Measurements from ENCODE around the gene IZUMO4. TPM values are rescaled to one million over a fixed set of nuclear protein-coding genes. Genes with fewer than 3 reads are reported as not detected.

IZUMO4 gene
- total and polyA plus RNA-seq, 7 experiments from 2014 or later, result 0.73 to 26.8 (median 15.4) TPM

DNA sequence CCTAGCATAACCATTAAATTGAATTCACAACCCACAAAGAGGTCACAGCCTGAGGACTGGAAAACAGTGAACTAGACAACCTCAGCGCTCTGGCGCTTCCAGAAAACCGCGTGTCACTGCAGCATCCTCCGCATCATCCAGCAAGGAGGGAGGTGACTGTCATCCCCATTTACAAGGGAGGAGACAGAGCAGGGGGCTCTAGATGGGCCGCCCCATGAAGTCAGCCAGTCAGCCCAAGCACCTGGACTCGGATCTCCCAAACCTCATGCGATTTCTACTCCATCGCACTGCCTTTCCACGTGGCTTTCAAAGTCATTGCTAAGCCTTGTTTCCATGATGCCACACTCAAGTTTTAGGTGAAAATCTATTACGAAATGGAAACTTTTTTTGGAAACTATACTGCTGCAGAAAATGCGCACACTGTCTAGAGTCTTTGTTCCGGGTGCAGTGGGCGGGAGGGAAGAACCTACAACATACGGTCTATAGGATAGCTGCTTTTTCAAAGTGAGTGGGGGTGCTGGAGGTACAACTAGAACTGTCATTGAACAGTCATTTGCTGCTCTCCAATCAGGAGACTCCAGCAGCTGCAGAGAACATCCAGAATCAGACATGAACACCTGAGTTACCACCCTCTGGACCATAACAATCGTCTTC is 51.9 kb downstream of the IZUMO4 start:
- peak overlapping the region; percentile 48 for H3K27ac ChIP-seq (ENCODE audit: low read depth, low read length)
- Mint-ChIP-seq H3K27me3 (peaks cover 0 to 2% (median 0%) of the 10 kb centered on the region in 5 donors), H3K36me3 (peaks cover 0 to 2% (median 0%) of the 10 kb centered on the region in 5 donors), H3K9me3 (no peaks in the 10 kb centered on the region), H3K27ac (peak overlapping the region in 7 of 9 donors; percentile 36 to 82 (median 78)), H3K4me1 (peaks cover 33 to 74% (median 52%) of the 10 kb centered on the region in 7 donors), H3K4me3 (peak overlapping the region; percentile 55 to 86 (median 81))
- H3K4me3 ChIP-seq (ENCODE audit: low read length), result no peak overlapping the region
- H3K27me3 ChIP-seq (ENCODE audit: control insufficient read depth in 2 of 2, insufficient read depth in 2 of 2, low read length in 2 of 2), result no peaks in the 10 kb centered on the region
- ATAC-seq (no peak), DNase-seq (peak in 2 of 9 donors; percentile 13 to 57)
- peaks cover 0 to 17% (median 0%) of the 10 kb centered on the region in 3 experiments for H3K36me3 ChIP-seq (ENCODE audit: control insufficient read depth in 2 of 3, insufficient read depth in 3 of 3, low read length in 3 of 3)
- intact Hi-C loops (cut with micrococcal nuclease), result no loop called here
- POLR2A ChIA-PET, result interaction anchor here (0.7 to 1.0 kb wide), 2 partner anchors 12 to 183 kb away, joined by 3 to 4 read pairs; no protein-coding TSS in a partner anchor
- H3K4me1 ChIP-seq (ENCODE audit: control insufficient read depth in 2 of 2, insufficient read depth in 2 of 2, low read length in 2 of 2), result peaks cover 30 to 33% of the 10 kb centered on the region in 2 donors
- H3K9me3 ChIP-seq (ENCODE audit: control insufficient read depth in 2 of 3, low read length in 3 of 3), result no peaks in the 10 kb centered on the region
- CTCF ChIA-PET, result interaction anchor here (0.7 kb wide), 1 partner anchor 19 kb away, joined by 3 read pairs; no protein-coding TSS in a partner anchor

Other genes starting within 250 kb of the IZUMO4 start
- 10 to 100 TPM; 52.7 to 92.6 (median 73.1) TPM for gene REXO1, start 248.4 kb upstream of the IZUMO4 start, total RNA-seq
- 1 to 10 TPM; 5.4 to 9.6 TPM for gene REXO1, start 248.4 kb upstream of the IZUMO4 start, polyA plus RNA-seq
- gene KLF16, start 233.3 kb upstream of the IZUMO4 start, total RNA-seq, result 10 to 100 TPM; 20.5 to 65.2 (median 21.1) TPM
- gene KLF16, start 233.3 kb upstream of the IZUMO4 start, polyA plus RNA-seq, result under 1 TPM; 0.41 to 0.47 TPM
- gene ABHD17A, start 211.4 kb upstream of the IZUMO4 start, total RNA-seq, result 100 to 1,000 TPM in 4 of 5 experiments, 10 to 100 TPM in 1; 92.9 to 175 (median 127) TPM
- 100 to 1,000 TPM; 135 to 140 TPM for gene ABHD17A, start 211.4 kb upstream of the IZUMO4 start, polyA plus RNA-seq
- 10 to 100 TPM in 2 of 5 experiments, 1 to 10 TPM in 3; 3.5 to 13.5 (median 6.1) TPM for gene ADAT3, start 191.5 kb upstream of the IZUMO4 start, total RNA-seq
- 1 to 10 TPM; 2.2 to 5.9 TPM for gene ADAT3, start 191.5 kb upstream of the IZUMO4 start, polyA plus RNA-seq
- gene SCAMP4, start 191.5 kb upstream of the IZUMO4 start, total RNA-seq, result 10 to 100 TPM; 17.6 to 35.5 (median 23.0) TPM
- 10 to 100 TPM; 11.8 to 12.8 TPM for gene SCAMP4, start 191.5 kb upstream of the IZUMO4 start, polyA plus RNA-seq
- 100 to 1,000 TPM; 109 to 145 (median 117) TPM for gene CSNK1G2, start 155.7 kb upstream of the IZUMO4 start, total RNA-seq
- 10 to 100 TPM; 18.1 to 45.3 TPM for gene CSNK1G2, start 155.7 kb upstream of the IZUMO4 start, polyA plus RNA-seq
- 10 to 100 TPM; 53.0 to 70.8 (median 67.5) TPM for gene BTBD2, start 81.2 kb upstream of the IZUMO4 start, total RNA-seq
- 1 to 10 TPM; 5.2 to 6.5 TPM for gene BTBD2, start 81.2 kb upstream of the IZUMO4 start, polyA plus RNA-seq
- 100 to 1,000 TPM; 190 to 347 (median 238) TPM for gene MKNK2, start 45.7 kb upstream of the IZUMO4 start, total RNA-seq
- gene MKNK2, start 45.7 kb upstream of the IZUMO4 start, polyA plus RNA-seq, result 10 to 100 TPM; 28.8 to 52.9 TPM
- gene MOB3A, start 589 bp upstream of the IZUMO4 start, total RNA-seq, result 100 to 1,000 TPM in 4 of 5 experiments, 10 to 100 TPM in 1; 93.2 to 269 (median 117) TPM
- gene MOB3A, start 589 bp upstream of the IZUMO4 start, polyA plus RNA-seq, result 100 to 1,000 TPM in 1 of 2 donors, 10 to 100 TPM in 1; 49.5 to 114 TPM
- 100 to 1,000 TPM in 1 of 5 experiments, 10 to 100 TPM in 4; 63.7 to 106 (median 80.3) TPM for gene AP3D1, start 54.7 kb downstream of the IZUMO4 start, total RNA-seq
- 10 to 100 TPM; 12.3 to 41.7 TPM for gene AP3D1, start 54.7 kb downstream of the IZUMO4 start, polyA plus RNA-seq
- gene DOT1L, start 67.0 kb downstream of the IZUMO4 start, total RNA-seq, result 10 to 100 TPM; 27.8 to 66.1 (median 38.3) TPM
- 1 to 10 TPM in 1 of 2 donors, under 1 TPM in 1; 0.32 to 1.1 TPM for gene DOT1L, start 67.0 kb downstream of the IZUMO4 start, polyA plus RNA-seq
- gene PLEKHJ1, start 139.4 kb downstream of the IZUMO4 start, total RNA-seq, result 10 to 100 TPM; 32.9 to 65.0 (median 50.2) TPM
- 100 to 1,000 TPM in 1 of 2 donors, 10 to 100 TPM in 1; 79.5 to 123 TPM for gene PLEKHJ1, start 139.4 kb downstream of the IZUMO4 start, polyA plus RNA-seq
- 100 to 1,000 TPM; 131 to 150 (median 133) TPM for gene SF3A2, start 139.9 kb downstream of the IZUMO4 start, total RNA-seq
- 10 to 100 TPM; 22.3 to 34.5 TPM for gene SF3A2, start 139.9 kb downstream of the IZUMO4 start, polyA plus RNA-seq
- 10 to 100 TPM in 2 of 5 experiments, 1 to 10 TPM in 2, under 1 TPM in 1; 0.37 to 12.9 (median 4.6) TPM for gene AMH, start 152.4 kb downstream of the IZUMO4 start, total RNA-seq
- not detected for gene AMH, start 152.4 kb downstream of the IZUMO4 start, polyA plus RNA-seq
- gene JSRP1, start 159.5 kb downstream of the IZUMO4 start, total RNA-seq, result under 1 TPM in 3 of 5 experiments, not detected in 2; 0.24 to 0.41 (median 0.27) TPM
- gene JSRP1, start 159.5 kb downstream of the IZUMO4 start, polyA plus RNA-seq, result under 1 TPM in 1 of 2 donors, not detected in 1; 0.54 TPM
- 1 to 10 TPM in 1 of 5 experiments, under 1 TPM in 3, not detected in 1; 0.14 to 3.9 (median 0.45) TPM for gene PEAK3, start 185.3 kb downstream of the IZUMO4 start, total RNA-seq
- gene PEAK3, start 185.3 kb downstream of the IZUMO4 start, polyA plus RNA-seq, result under 1 TPM; 0.14 to 0.44 TPM
- 1 to 10 TPM in 2 of 5 experiments, under 1 TPM in 3; 0.27 to 1.8 (median 0.72) TPM for gene LINGO3, start 211.2 kb downstream of the IZUMO4 start, total RNA-seq
- 10 to 100 TPM in 1 of 2 donors, 1 to 10 TPM in 1; 3.6 to 12.9 TPM for gene LINGO3, start 211.2 kb downstream of the IZUMO4 start, polyA plus RNA-seq
- 100 to 1,000 TPM in 3 of 5 experiments, 10 to 100 TPM in 2; 79.4 to 131 (median 102) TPM for gene LSM7, start 231.7 kb downstream of the IZUMO4 start, total RNA-seq
- 100 to 1,000 TPM; 142 to 182 TPM for gene LSM7, start 231.7 kb downstream of the IZUMO4 start, polyA plus RNA-seq
- 100 to 1,000 TPM in 4 of 5 experiments, 10 to 100 TPM in 1; 92.2 to 150 (median 140) TPM for gene SPPL2B, start 231.8 kb downstream of the IZUMO4 start, total RNA-seq
- 10 to 100 TPM; 11.1 to 15.7 TPM for gene SPPL2B, start 231.8 kb downstream of the IZUMO4 start, polyA plus RNA-seq

Data from naive thymus-derived CD4-positive, alpha-beta T cell (primary cell).